Panc1 (cell line): ENCODE measurements around the gene NOA1. TPM values are rescaled to one million over a fixed set of nuclear protein-coding genes. Genes with fewer than 3 reads are reported as not detected.
A peak's percentile ranks its signal among the peaks of the same experiment; 100 is the strongest.

Experiments used
- ATAC-seq: fragments of 200-7000 bp; cut with Tn5 transposase; 2 replicates; pipeline ENCODE4 v1.9.1; 2020; ENCODE audit warnings: mild to moderate bottlenecking, moderate library complexity
- BruUV-seq: library from RNA; stranded (reverse); fragments of 400-500 nt; replicated peaks from 2 replicates; lab custom pipeline; 2021; lab: Mats Ljungman, UMichigan
- CTCF ChIA-PET: fragments of 300-600 bp; sonication (Branson Sonifier 250); formaldehyde crosslinking; loops from one replicate; lab custom pipeline; 2022; ENCODE audit warnings: antibody characterized with exemption; lab: Charles Lee
- POLR2A ChIA-PET: fragments of 300-600 bp; sonication (Branson Sonifier 250); formaldehyde crosslinking; loops from one replicate; lab custom pipeline; 2022; ENCODE audit warnings: antibody characterized with exemption; lab: Charles Lee
- DNase-seq: peaks from one replicate; pipeline ENCODE4 v3.0.0-alpha.2; 2010; ENCODE audit warnings: low read depth, low spot score
- H3K27ac ChIP-seq: 2 replicates; pipeline ENCODE4 v1.5.1; 2011; ENCODE audit warnings: mild to moderate bottlenecking, low read length, inconsistent platforms
- H3K27me3 ChIP-seq: fragments of 200-500 bp; sonication (Bioruptor generic); 2 replicates; pipeline ENCODE4 v1.6.0; 2014; ENCODE audit warnings: low read length, inconsistent platforms; ENCODE audit not compliant: control insufficient read depth, insufficient read depth
- H3K36me3 ChIP-seq: fragments of 200-500 bp; sonication (Bioruptor generic); 2 replicates; pipeline ENCODE4 v1.5.1; 2014; ENCODE audit warnings: inconsistent platforms, mild to moderate bottlenecking, low read length, moderate library complexity; ENCODE audit not compliant: control insufficient read depth, insufficient read depth
- H3K4me1 ChIP-seq: 2 replicates; pipeline ENCODE4 v1.5.1; 2011; ENCODE audit warnings: inconsistent platforms, mild to moderate bottlenecking, low read length, moderate library complexity; ENCODE audit not compliant: control insufficient read depth, insufficient read depth
- H3K4me3 ChIP-seq, 2 experiments: 2 replicates each; pipeline ENCODE4 v1.5.1; 2011 to 2012; ENCODE audit warnings: low read depth in 2 of 2, low read length in 2 of 2, mild to moderate bottlenecking in 2 of 2, inconsistent platforms in 1 of 2, moderate library complexity in 1 of 2
- H3K9me3 ChIP-seq: fragments of 200-500 bp; sonication (Bioruptor generic); 2 replicates; pipeline ENCODE4 v1.5.1; 2014; ENCODE audit warnings: low read depth, mild to moderate bottlenecking, inconsistent platforms, low read length, moderate library complexity; ENCODE audit not compliant: control insufficient read depth, insufficient read depth
- CTCF ChIP-seq: fragments of 450-650 bp; IDR thresholded peaks from 2 replicates; pipeline ENCODE4 v1.5.1; 2017; ENCODE audit warnings: mild to moderate bottlenecking
- POLR2AphosphoS5 ChIP-seq: IDR thresholded peaks from 2 replicates; pipeline ENCODE4 v1.6.1; 2012; ENCODE audit warnings: mild to moderate bottlenecking, low read depth, low read length, moderate library complexity
- REST ChIP-seq, 2 experiments: IDR thresholded peaks; 2 replicates each; pipeline ENCODE4 v1.6.1; 2011 to 2012; ENCODE audit warnings: low read depth in 2 of 2, control low read depth in 1 of 2, low read length in 1 of 2, mild to moderate bottlenecking in 1 of 2, moderate library complexity in 1 of 2; ENCODE audit not compliant: insufficient read depth in 1 of 2
- SIN3A ChIP-seq: IDR thresholded peaks from 2 replicates; pipeline ENCODE4 v1.6.1; 2012; ENCODE audit warnings: low read depth, mild to moderate bottlenecking, low read length, moderate library complexity, borderline replicate concordance; ENCODE audit not compliant: insufficient read depth
- TCF7L2 ChIP-seq: IDR thresholded peaks from 2 replicates; pipeline ENCODE4 v1.6.1; 2011; ENCODE audit warnings: mild to moderate bottlenecking, low read depth, low read length, inconsistent platforms
- in situ Hi-C: cut with HindIII; loops from 2 replicates; pipeline ENCODE4 v1.10.0; 2016; ENCODE audit warnings: low sequenced_read_pairs, low pct_unique_long_range_greater_than_20kb
- intact Hi-C: fragments of 100-400 bp; cut with micrococcal nuclease; formaldehyde crosslinking; loops from one replicate; pipeline ENCODE4 v1.10.0; 2022; ENCODE audit not compliant: unreplicated experiment
- total RNA-seq: library from RNA; stranded (reverse); gene quantifications from one replicate; pipeline ENCODE4 v1.2.1, GENCODE V29; 2021; ENCODE audit not compliant: unreplicated experiment

NOA1 gene
- total RNA-seq, 1 experiment from 2014 or later = 11.8 TPM

GRCh38 chr4:56995525-56995924, 18.1 kb upstream of the NOA1 start:
- peaks cover 20% of the 10 kb centered on the region for H3K36me3 ChIP-seq
- no peak overlapping the region for H3K4me3 ChIP-seq
- in situ Hi-C loops (no loop called here), intact Hi-C loops (no loop called here)
- H3K9me3 ChIP-seq = no peaks in the 10 kb centered on the region
- CTCF ChIA-PET = no interaction called here
- no peak for DNase-seq
- TF ChIP-seq SIN3A (no peak), CTCF (no peak)
- ATAC-seq = no peak
- no peaks in the 10 kb centered on the region for H3K4me1 ChIP-seq
- POLR2A ChIA-PET = no interaction called here
- H3K27me3 ChIP-seq = no peaks in the 10 kb centered on the region
- BruUV-seq = TSS peak; percentile 19
- H3K27ac ChIP-seq = no peak overlapping the region

- Histone ChIP-seq H3K27ac (no peak overlapping the region), H3K36me3 (peaks cover 36% of the 10 kb centered on the region), H3K9me3 (no peaks in the 10 kb centered on the region), H3K4me1 (no peaks in the 10 kb centered on the region), H3K27me3 (no peaks in the 10 kb centered on the region), H3K4me3 (no peak overlapping the region)
- intact Hi-C loops (no loop called here), in situ Hi-C loops (no loop called here)
- DNase-seq (no peak), ATAC-seq (no peak)
- CTCF ChIA-PET = no interaction called here
- POLR2A ChIA-PET = interaction anchor here (0.6 kb wide), 1 partner anchor 12 kb away, joined by 4 read pairs; no protein-coding TSS in a partner anchor
- no peak for TF ChIP-seq TCF7L2
- no peak for TF ChIP-seq SIN3A
- TF ChIP-seq CTCF = no peak
- TF ChIP-seq REST (IDR thresholded peaks at IDR 0.05; ENCODE audit: insufficient read depth in 1 of 2, low read depth in 2 of 2, low read length in 1 of 2) = no peak
- TF ChIP-seq POLR2AphosphoS5 = no peak
- no TSS peak for BruUV-seq
Measured at GRCh38 chr4:56990109-56990905, 12.9 kb upstream of the NOA1 start.
